ENCODE data around the gene PLXNA4. TPM values are rescaled to one million over a fixed set of nuclear protein-coding genes. Genes with fewer than 3 reads are reported as not detected.

The PLXNA4 gene
- total RNA-seq, 1 experiment from 2014 or later, result 0.10 TPM

DNA sequence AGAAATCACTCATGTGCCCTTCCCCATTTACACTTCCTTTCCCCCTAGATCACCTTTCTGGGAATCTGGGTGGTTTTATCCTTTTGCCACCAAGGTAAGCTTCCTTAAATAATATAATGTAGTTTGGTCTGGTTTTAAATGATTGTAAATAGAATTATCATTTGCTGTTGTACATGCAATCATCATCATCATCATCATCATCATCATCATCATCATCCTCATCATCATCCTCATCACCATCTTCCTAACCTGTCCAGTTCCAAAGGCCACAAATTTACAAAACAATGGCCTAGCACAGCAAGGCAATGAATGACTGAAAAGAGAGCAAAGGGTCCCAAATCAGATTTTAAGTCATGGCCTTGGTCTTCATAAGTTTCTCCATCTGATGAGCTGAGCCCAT lies 329.7 kb downstream of the PLXNA4 start:
- in situ Hi-C loops (cut with HindIII; ENCODE audit: low pct_unique_long_range_greater_than_20kb, low sequenced_read_pairs), result no loop called here
- ATAC-seq, result no peak
- POLR2A ChIA-PET, result no interaction called here
- Histone ChIP-seq H3K4me3 (ENCODE audit: low read depth in 2 of 2, low read length in 2 of 2) (no peak overlapping the region), H3K4me1 (ENCODE audit: control insufficient read depth, insufficient read depth, low read length) (no peaks in the 10 kb centered on the region), H3K36me3 (ENCODE audit: control insufficient read depth, insufficient read depth, low read length) (no peaks in the 10 kb centered on the region), H3K27ac (ENCODE audit: low read length) (no peak overlapping the region), H3K27me3 (ENCODE audit: control insufficient read depth, insufficient read depth, low read length) (peaks cover 4% of the 10 kb centered on the region; the same call in 1 of the 2 replicates), H3K9me3 (ENCODE audit: control insufficient read depth, insufficient read depth, low read depth, low read length) (no peaks in the 10 kb centered on the region)
- no TSS peak for BruUV-seq (replicated peaks)
- intact Hi-C loops (cut with micrococcal nuclease; ENCODE audit: unreplicated experiment), result no loop called here
- DNase-seq (ENCODE audit: low read depth, low spot score), result no peak
- CTCF ChIA-PET, result no interaction called here
- TF ChIP-seq, protein P1, sequence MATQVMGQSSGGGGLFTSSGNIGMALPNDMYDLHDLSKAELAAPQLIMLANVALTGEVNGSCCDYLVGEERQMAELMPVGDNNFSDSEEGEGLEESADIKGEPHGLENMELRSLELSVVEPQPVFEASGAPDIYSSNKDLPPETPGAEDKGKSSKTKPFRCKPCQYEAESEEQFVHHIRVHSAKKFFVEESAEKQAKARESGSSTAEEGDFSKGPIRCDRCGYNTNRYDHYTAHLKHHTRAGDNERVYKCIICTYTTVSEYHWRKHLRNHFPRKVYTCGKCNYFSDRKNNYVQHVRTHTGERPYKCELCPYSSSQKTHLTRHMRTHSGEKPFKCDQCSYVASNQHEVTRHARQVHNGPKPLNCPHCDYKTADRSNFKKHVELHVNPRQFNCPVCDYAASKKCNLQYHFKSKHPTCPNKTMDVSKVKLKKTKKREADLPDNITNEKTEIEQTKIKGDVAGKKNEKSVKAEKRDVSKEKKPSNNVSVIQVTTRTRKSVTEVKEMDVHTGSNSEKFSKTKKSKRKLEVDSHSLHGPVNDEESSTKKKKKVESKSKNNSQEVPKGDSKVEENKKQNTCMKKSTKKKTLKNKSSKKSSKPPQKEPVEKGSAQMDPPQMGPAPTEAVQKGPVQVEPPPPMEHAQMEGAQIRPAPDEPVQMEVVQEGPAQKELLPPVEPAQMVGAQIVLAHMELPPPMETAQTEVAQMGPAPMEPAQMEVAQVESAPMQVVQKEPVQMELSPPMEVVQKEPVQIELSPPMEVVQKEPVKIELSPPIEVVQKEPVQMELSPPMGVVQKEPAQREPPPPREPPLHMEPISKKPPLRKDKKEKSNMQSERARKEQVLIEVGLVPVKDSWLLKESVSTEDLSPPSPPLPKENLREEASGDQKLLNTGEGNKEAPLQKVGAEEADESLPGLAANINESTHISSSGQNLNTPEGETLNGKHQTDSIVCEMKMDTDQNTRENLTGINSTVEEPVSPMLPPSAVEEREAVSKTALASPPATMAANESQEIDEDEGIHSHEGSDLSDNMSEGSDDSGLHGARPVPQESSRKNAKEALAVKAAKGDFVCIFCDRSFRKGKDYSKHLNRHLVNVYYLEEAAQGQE (IDR thresholded peaks at IDR 0.05; ENCODE audit: insufficient read depth in 1 of 2, low read depth in 2 of 2, low read length in 1 of 2), result no peak
- TF ChIP-seq POLR2AphosphoS5 (IDR thresholded peaks at IDR 0.05; ENCODE audit: low read depth, low read length), result no peak
- TF ChIP-seq, protein P2, sequence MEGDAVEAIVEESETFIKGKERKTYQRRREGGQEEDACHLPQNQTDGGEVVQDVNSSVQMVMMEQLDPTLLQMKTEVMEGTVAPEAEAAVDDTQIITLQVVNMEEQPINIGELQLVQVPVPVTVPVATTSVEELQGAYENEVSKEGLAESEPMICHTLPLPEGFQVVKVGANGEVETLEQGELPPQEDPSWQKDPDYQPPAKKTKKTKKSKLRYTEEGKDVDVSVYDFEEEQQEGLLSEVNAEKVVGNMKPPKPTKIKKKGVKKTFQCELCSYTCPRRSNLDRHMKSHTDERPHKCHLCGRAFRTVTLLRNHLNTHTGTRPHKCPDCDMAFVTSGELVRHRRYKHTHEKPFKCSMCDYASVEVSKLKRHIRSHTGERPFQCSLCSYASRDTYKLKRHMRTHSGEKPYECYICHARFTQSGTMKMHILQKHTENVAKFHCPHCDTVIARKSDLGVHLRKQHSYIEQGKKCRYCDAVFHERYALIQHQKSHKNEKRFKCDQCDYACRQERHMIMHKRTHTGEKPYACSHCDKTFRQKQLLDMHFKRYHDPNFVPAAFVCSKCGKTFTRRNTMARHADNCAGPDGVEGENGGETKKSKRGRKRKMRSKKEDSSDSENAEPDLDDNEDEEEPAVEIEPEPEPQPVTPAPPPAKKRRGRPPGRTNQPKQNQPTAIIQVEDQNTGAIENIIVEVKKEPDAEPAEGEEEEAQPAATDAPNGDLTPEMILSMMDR (IDR thresholded peaks at IDR 0.05), result no peak
- TF ChIP-seq TCF7L2 (IDR thresholded peaks at IDR 0.05; ENCODE audit: low read depth, low read length), result no peak
- no peak for TF ChIP-seq SIN3A (IDR thresholded peaks at IDR 0.05; ENCODE audit: borderline replicate concordance, insufficient read depth, low read depth, low read length)

DNA sequence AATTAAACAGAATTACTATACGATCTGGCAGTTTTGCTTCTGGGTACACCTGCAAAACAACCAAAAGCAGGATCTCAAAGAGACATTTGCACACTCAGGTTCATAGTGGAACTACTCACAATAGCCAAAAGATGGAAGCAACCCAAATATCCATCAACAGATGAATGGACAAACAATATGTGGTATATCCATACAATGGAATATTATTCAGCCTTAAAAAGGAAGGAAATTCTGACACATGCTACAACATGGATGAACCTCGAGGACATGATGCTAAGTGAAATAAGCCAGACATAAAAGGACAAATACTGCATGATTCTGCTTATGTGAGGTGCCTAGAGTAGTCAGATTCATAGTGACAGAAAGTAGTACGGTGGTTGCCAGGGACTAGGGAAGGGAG lies 330.7 kb downstream of the PLXNA4 start:
- DNase-seq (ENCODE audit: low read depth, low spot score) (no peak), ATAC-seq (no peak)
- no TSS peak for BruUV-seq (replicated peaks)
- H3K36me3 ChIP-seq (ENCODE audit: control insufficient read depth, insufficient read depth, low read length), result no peaks in the 10 kb centered on the region
- H3K9me3 ChIP-seq (ENCODE audit: control insufficient read depth, insufficient read depth, low read depth, low read length), result no peaks in the 10 kb centered on the region
- in situ Hi-C loops (cut with HindIII; ENCODE audit: low pct_unique_long_range_greater_than_20kb, low sequenced_read_pairs), result no loop called here
- intact Hi-C loops (cut with micrococcal nuclease; ENCODE audit: unreplicated experiment), result no loop called here
- no peak overlapping the region for H3K27ac ChIP-seq (ENCODE audit: low read length)
- TF ChIP-seq TCF7L2 (IDR thresholded peaks at IDR 0.05; ENCODE audit: low read depth, low read length) (no peak), SIN3A (IDR thresholded peaks at IDR 0.05; ENCODE audit: borderline replicate concordance, insufficient read depth, low read depth, low read length) (no peak), POLR2AphosphoS5 (IDR thresholded peaks at IDR 0.05; ENCODE audit: low read depth, low read length) (no peak)
- TF ChIP-seq, protein P1 (IDR thresholded peaks at IDR 0.05; ENCODE audit: insufficient read depth in 1 of 2, low read depth in 2 of 2, low read length in 1 of 2), result no peak
- TF ChIP-seq, protein P2 (IDR thresholded peaks at IDR 0.05), result no peak
- CTCF ChIA-PET, result no interaction called here
- peaks cover 6% of the 10 kb centered on the region for H3K27me3 ChIP-seq (ENCODE audit: control insufficient read depth, insufficient read depth, low read length)
- H3K4me3 ChIP-seq (ENCODE audit: low read depth in 2 of 2, low read length in 2 of 2), result no peak overlapping the region
- POLR2A ChIA-PET, result no interaction called here
- no peaks in the 10 kb centered on the region for H3K4me1 ChIP-seq (ENCODE audit: control insufficient read depth, insufficient read depth, low read length)

Data from Panc1 (cell line).